Testis (tissue), 3 donors: ENCODE measurements around the gene ARIH1. TPM values are rescaled to one million over a fixed set of nuclear protein-coding genes. Genes with fewer than 3 reads are reported as not detected.

ENCODE experiments used
- DNase-seq: peaks from one replicate; pipeline ENCODE4 v3.0.0-alpha.2; 2019
- H3K27ac ChIP-seq, 2 donors: fragments of 200-600 bp; sonication (generic); one replicate each; pipeline ENCODE4 v1.5.1; 2019
- H3K27me3 ChIP-seq: fragments of 200-600 bp; sonication (generic); one replicate; pipeline ENCODE4 v1.5.1; 2019
- H3K36me3 ChIP-seq: fragments of 200-600 bp; sonication (generic); one replicate; pipeline ENCODE4 v1.5.1; 2017; ENCODE audit warnings: low read depth; ENCODE audit errors: missing control alignments
- H3K4me1 ChIP-seq: fragments of 200-600 bp; sonication (generic); one replicate; pipeline ENCODE4 v1.5.1; 2019
- H3K4me3 ChIP-seq, 2 donors: fragments of 200-600 bp; sonication (generic); one replicate each; pipeline ENCODE4 v1.5.1; 2017 to 2019
- H3K9me3 ChIP-seq: fragments of 200-600 bp; sonication (generic); one replicate; pipeline ENCODE4 v1.5.1; 2017
- CTCF ChIP-seq, 3 experiments: fragments of 450-650 bp in 2 of 3; fragments of 200-600 bp in 1 of 3; sonication (generic) in 1 of 3; IDR thresholded peaks; one replicate each; pipeline ENCODE4 v1.5.1; 2016 to 2019; ENCODE audit warnings: antibody characterized with exemption in 3 of 3, mild to moderate bottlenecking in 2 of 3, moderate library complexity in 1 of 3
- POLR2A ChIP-seq: fragments of 450-650 bp; IDR thresholded peaks from one replicate; pipeline ENCODE4 v1.6.1; 2017; ENCODE audit warnings: antibody characterized with exemption, mild to moderate bottlenecking, moderate library complexity
- WGBS, 2 donors: methylation state at CpG; one replicate each; pipeline ENCODE4 v1.1.5; 2018; 5-methylcytosine and 5-hydroxymethylcytosine counted together
- intact Hi-C: fragments of 100-400 bp; cut with DNase I; formaldehyde crosslinking; loops from one replicate; pipeline ENCODE4 v1.15.1; 2023; ENCODE audit warnings: low total_unique reads
- polyA plus RNA-seq: library from polyadenylated mRNA; stranded (reverse); fragments of 350-450 nt; fragmentation: Illumina TruSeq; extraction: RNeasy Lipid Tissue Mini Kit (QIAGEN cat#74804); gene quantifications from one replicate; pipeline ENCODE4 v1.2.3, GENCODE V29; 2014; ENCODE audit warnings: low read depth, low replicate concordance; ENCODE audit not compliant: insufficient read depth
- total RNA-seq, 2 donors: library from RNA; depleted of rRNA; stranded (reverse); fragments of >200 nt; gene quantifications; one replicate each; pipeline ENCODE4 v1.2.3, GENCODE V29; 2016

Gene ARIH1
- total and polyA plus RNA-seq, 3 donors from 2014 or later, result 97.8 to 221 (median 113) TPM

DNA sequence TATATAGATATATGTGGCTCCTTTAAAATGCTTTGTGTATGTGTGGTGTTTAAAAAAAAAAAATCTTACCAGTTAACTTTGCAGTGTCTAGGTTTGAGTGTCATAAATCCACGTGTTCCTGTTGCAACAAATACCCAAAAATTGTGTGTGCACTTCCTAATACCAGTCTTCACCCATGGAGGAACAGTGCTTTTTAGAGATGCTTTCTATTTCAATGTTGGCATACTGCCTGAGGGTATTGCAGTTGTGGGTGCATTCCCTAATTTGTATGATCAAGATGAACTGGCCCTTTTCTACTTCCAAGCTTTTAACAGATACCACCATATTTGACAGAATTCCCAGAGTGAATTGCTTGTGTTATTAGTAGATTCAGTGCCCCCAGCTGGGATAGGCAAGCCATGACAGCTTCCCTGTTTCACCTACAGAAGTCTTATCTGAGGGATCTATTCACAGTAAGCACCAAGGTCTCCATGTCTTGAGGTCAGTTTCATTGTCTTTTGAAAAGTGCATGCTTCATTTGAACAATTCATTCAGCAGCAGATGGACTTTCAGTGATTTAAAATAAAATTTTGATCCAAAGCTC lies 111.4 kb downstream of the ARIH1 start:
- TF ChIP-seq CTCF (IDR thresholded peaks at IDR 0.05), result no peak
- TF ChIP-seq POLR2A, result no peak
- Histone ChIP-seq H3K9me3 (no peaks in the 10 kb centered on the region), H3K4me3 (no peak overlapping the region), H3K36me3 (no peaks in the 10 kb centered on the region), H3K4me1 (no peaks in the 10 kb centered on the region), H3K27me3 (no peaks in the 10 kb centered on the region), H3K27ac (no peak overlapping the region)
- intact Hi-C loops, result no loop called here
- WGBS, 2 donors, result 88 to 93% methylated on average over 1 of the region's 1 CpG
- DNase-seq, result no peak

DNA sequence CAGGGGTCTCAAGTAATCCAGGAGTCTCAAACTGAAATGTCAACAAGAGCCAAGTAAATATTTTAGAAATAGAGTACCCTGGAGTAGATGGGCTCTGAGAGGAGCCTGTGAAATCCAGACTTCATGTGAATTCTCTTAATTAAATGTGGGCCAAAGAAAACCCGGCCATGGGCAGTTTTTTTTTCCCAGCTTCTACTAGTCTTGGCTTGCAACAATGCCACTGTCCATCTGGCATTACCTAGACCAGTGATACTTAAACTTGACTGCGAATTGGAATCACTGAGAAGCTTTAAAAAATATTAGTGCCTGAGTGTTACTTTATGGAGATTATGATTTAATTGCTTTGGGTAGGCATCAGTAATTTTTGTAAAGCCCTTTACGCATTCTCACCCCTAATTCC lies 114.0 kb downstream of the ARIH1 start:
- 91 to 92% methylated on average over 3 of the region's 3 CpGs for WGBS, 2 donors
- intact Hi-C loops, result no loop called here
- no peak for DNase-seq
- H3K4me3 ChIP-seq, result no peak overlapping the region
- TF ChIP-seq CTCF (IDR thresholded peaks at IDR 0.05) (no peak), POLR2A (no peak)
- no peaks in the 10 kb centered on the region for H3K36me3 ChIP-seq
- no peaks in the 10 kb centered on the region for H3K9me3 ChIP-seq
- no peaks in the 10 kb centered on the region for H3K4me1 ChIP-seq
- no peaks in the 10 kb centered on the region for H3K27me3 ChIP-seq
- no peak overlapping the region for H3K27ac ChIP-seq

DNA sequence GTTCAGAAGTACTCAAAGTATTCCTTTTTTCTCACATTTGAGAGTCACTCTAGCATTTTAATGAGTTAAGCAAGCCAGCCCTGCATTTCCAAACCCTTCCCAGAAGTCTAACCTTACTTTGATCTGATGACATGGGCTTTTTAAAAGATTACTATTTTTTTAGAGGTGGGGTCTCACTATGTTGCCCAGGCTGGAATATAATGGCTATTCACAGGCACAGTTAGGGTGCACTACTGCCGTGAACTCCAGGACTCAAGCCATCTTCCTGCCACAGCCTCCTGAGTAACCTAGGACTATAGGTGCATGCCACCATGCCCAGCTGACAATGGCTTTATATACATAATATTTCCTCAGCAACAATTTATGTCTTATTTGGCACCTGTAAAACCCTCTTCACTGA lies 116.3 kb downstream of the ARIH1 start:
- WGBS, 2 donors, result 86 to 90% methylated on average over 1 of the region's 1 CpG
- no peak for TF ChIP-seq POLR2A
- TF ChIP-seq CTCF (IDR thresholded peaks at IDR 0.05), result no peak
- no peaks in the 10 kb centered on the region for H3K36me3 ChIP-seq

DNA sequence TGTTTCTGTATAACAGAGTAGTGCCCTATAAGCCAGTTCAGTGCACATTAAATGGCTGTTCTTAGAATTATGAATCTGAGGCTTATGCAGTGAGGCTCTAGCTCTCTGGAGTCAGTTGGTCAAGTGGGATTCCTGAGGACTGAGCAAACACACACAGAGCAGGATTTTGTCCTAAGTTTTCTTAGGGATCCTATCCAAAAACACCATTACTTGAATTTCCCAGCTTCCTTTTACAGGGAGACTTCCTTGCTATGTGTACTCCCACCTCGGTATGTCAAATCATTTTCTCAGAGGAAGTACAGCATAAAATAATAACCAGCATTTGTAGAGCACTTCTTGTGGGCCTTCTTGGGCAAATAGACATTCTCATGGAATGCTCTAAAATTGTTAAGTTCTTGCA lies 117.2 kb downstream of the ARIH1 start:
- intact Hi-C loops, result no loop called here
- H3K27ac ChIP-seq, result no peak overlapping the region
- no peaks in the 10 kb centered on the region for H3K4me1 ChIP-seq
- H3K4me3 ChIP-seq, result no peak overlapping the region
- H3K27me3 ChIP-seq, result no peaks in the 10 kb centered on the region
- no peaks in the 10 kb centered on the region for H3K9me3 ChIP-seq
- H3K36me3 ChIP-seq, result no peaks in the 10 kb centered on the region
- 50 to 53% methylated on average over 1 of the region's 1 CpG for WGBS, 2 donors
- no peak for DNase-seq
- TF ChIP-seq POLR2A, result no peak
- no peak for TF ChIP-seq CTCF (IDR thresholded peaks at IDR 0.05)

More for the DNA sequence above, 116.3 kb downstream of the ARIH1 start:
- Histone ChIP-seq H3K4me3 (no peak overlapping the region), H3K9me3 (no peaks in the 10 kb centered on the region), H3K4me1 (no peaks in the 10 kb centered on the region), H3K27me3 (no peaks in the 10 kb centered on the region), H3K27ac (no peak overlapping the region)
- no peak for DNase-seq
- intact Hi-C loops, result no loop called here

DNA sequence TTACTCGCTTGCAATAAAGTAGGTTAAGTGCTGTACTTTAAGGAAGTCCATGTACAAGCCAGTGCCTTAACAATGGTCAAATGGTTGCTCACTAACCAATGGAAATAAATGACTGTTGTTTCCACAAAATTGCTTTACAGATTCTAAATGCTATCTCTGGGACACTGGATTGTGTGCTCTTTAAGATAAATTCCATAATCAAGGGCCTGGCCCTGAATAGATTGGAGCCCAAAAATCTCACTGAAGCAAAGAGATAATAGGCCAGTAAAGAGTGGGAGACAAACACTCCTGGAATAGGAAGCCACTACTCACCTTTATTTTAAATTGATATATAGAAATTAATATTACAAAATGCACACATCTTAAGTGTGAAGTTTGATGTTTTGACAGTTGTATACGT lies 118.0 kb downstream of the ARIH1 start:
- no peak for DNase-seq
- Histone ChIP-seq H3K27ac (no peak overlapping the region), H3K27me3 (no peaks in the 10 kb centered on the region), H3K9me3 (no peaks in the 10 kb centered on the region), H3K4me1 (no peaks in the 10 kb centered on the region), H3K36me3 (no peaks in the 10 kb centered on the region), H3K4me3 (no peak overlapping the region)
- WGBS, 2 donors, result 61 to 73% methylated on average over 2 of the region's 2 CpGs
- TF ChIP-seq POLR2A (no peak), CTCF (IDR thresholded peaks at IDR 0.05) (no peak)
- intact Hi-C loops, result no loop called here
